ENCODE results near the gene CDH4.

CDH4 gene

GRCh38 chr20:61664556-61665320 is 412.7 kb downstream of the CDH4 start:
- no peak for DNase-seq (ENCODE audit: low spot score)
- no peak for FAIRE-seq

- FAIRE-seq = no peak
- DNase-seq (ENCODE audit: low spot score) = no peak
Observed at GRCh38 chr20:61665528-61666470, 413.7 kb downstream of the CDH4 start.

GRCh38 chr20:61666471-61666832 is 414.4 kb downstream of the CDH4 start:
- DNase-seq (ENCODE audit: low spot score) (no peak), FAIRE-seq (no peak)

- DNase-seq (ENCODE audit: low spot score) (no peak), FAIRE-seq (no peak)
Observed at GRCh38 chr20:61667056-61667792, 415.2 kb downstream of the CDH4 start.

- no peak for FAIRE-seq
- DNase-seq (ENCODE audit: low spot score) = no peak
Observed at GRCh38 chr20:61668065-61668650, 416.1 kb downstream of the CDH4 start.

GRCh38 chr20:61668771-61669503 is 416.9 kb downstream of the CDH4 start:
- FAIRE-seq (no peak), DNase-seq (ENCODE audit: low spot score) (no peak)

DNA sequence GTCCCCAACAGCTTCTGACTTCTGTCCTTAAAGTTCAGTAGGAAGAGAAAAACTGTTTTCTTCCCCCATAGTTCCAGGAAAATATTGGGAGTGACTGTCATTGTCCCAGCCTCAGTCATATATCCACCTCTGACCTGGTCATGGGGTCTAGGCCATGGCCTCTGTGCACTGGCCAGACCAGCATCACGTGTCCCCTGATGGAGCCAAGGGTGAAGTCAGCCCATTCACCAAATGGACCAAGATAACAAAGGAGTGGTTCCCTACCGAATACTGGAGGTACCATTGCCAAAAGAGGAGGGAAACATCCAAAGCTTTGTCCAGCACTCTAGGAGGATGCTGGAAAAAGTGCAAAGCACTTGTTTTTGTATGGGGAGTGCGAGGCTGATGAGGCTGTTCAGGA is 418.2 kb downstream of the CDH4 start:
- no peak for DNase-seq (ENCODE audit: low spot score)
- no peak for FAIRE-seq

- no peak for FAIRE-seq
- no peak for DNase-seq (ENCODE audit: low spot score)
Observed at GRCh38 chr20:61671559-61671958, 419.5 kb downstream of the CDH4 start.

GRCh38 chr20:61673152-61673847 is 421.2 kb downstream of the CDH4 start:
- DNase-seq (ENCODE audit: low spot score) (no peak), FAIRE-seq (no peak)

DNA sequence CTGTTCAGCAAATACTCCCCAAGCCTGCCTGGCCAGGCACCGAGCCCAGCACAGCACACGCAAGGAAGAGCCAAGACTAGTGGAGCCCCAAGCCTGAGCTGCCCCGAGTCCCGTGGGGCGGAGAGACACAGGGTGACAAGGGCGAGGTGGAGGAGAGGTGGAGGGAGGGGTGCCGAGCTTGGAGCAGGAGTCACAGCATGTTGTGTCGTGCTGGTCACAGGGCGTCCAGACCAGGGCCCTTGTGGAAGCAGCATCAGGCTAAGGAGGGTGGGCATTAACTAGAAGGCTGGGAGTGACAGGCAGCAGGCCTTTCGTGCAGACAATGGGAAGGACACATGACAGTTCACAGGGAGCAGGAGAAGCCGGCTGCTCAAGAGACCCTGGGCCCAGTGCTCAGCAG is 422.1 kb downstream of the CDH4 start:
- FAIRE-seq (no peak), DNase-seq (ENCODE audit: low spot score) (no peak)

DNA sequence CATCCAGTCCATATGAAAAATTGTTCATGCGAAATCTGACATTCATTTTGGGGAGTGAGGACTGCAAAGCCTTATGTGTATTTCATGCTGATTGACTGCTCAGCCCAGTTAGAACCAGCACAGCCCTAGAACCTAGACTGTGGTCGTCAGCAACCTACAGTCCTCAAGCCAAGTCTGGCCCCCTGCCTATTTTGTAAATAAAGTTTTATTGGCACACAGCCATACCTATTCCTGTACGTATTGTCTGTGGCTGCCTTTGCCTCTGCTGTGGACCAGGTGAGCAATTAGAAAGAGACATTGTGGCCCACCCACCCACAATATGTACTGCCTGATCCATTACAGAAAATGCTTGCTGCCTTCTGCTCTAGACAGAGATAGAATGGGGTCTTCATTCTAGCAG is 422.6 kb downstream of the CDH4 start:
- DNase-seq (ENCODE audit: low spot score) = no peak
- FAIRE-seq = no peak

DNA sequence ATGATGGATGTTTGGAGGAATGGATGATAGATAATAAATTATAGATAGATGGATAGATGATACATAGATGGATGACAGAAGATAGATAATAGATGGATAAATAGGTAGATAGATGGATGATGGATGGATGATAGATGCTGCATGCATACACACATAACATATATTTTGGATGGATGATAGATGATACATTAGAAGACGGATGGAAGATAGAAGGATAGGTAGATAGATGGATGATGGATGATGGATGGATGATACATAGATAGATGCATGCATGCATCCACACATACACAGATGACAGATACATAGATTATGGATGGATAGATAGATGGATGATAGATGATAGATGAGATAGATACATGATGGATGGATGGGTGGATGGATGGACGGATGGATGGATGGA is 425.9 kb downstream of the CDH4 start:
- FAIRE-seq (no peak), DNase-seq (ENCODE audit: low spot score) (no peak)

GRCh38 chr20:61678437-61678836 is 426.4 kb downstream of the CDH4 start:
- FAIRE-seq = no peak
- DNase-seq (ENCODE audit: low spot score) = no peak

DNA sequence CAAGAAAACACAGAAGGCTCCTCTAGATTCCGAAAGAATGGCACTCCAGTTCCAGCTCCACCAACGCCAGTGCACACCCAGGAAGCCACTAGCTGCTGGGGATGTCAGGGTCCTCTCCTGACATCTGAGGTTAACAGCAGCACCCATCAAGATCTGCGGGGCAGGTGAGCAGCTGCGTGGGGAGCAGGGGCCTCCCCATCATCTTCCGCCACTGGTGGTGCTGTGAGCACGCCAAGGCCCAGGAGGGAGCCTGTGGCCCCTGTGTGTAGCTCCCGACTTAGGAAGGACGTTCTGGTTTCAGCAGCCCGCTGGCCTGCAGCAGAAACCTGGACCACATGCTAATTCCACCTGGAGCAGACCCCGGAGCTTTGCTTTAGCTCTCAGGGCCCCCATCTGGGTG is 427.4 kb downstream of the CDH4 start:
- FAIRE-seq = no peak

GRCh38 chr20:61680096-61680495 is 428.0 kb downstream of the CDH4 start:
- DNase-seq (ENCODE audit: low spot score) (no peak), FAIRE-seq (no peak)

More for the DNA sequence above, 427.4 kb downstream of the CDH4 start:
- no peak for DNase-seq (ENCODE audit: low spot score)

- DNase-seq (ENCODE audit: low spot score) (no peak), FAIRE-seq (no peak)
Observed at GRCh38 chr20:61682114-61682995, 430.3 kb downstream of the CDH4 start.

DNA sequence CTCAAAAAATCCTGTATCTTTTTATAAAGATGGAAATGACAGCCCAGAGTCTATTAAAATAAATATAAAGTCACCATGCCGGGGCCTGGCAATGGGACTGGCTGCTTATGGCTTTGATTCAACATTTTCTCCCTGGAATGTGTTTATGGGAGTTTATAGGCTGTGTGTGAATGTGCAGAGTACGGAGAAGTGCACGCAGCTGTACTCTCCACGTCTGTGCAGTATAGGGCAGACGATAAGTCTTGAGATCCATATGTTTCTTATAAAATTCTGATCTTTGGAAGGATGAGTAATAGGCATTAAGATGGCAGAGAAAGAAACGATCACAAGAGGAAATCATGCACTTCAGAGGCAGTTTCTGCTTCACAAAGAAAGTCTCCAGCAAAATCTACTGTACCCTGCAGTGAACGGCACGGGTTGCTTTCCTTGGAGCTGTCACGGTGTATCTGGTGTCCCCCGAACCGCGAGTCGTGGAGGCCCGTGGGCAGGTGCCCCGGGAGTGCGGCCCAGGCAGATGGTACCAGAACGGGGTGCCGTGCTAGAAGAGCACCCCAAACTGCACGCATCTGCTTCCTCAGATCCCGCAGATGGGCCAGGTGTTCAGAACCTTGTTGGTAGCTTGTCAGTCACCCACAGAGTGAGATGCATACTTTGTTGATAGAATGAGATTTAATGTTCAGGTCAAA is 431.1 kb downstream of the CDH4 start:
- FAIRE-seq (no peak), DNase-seq (ENCODE audit: low spot score) (no peak)

DNA sequence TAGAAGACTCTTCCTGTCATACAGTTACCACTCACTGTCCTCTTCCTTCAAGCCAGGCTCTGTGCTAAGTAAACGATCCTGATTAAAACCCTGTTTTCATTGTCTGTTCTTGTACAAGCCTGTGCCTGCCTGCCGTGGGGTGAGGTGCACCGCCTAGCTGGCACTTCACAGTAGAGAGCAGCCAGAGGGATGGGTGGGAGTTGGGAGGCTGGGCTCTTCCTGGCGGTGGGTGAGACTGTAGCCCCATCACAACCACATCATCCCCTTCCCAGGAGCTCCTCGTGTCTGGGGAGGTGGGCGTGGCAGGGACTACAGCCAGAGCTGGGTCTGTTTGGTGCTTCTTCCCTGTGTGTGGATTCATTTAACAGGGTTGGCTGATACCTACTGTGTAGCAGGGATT is 431.7 kb downstream of the CDH4 start:
- FAIRE-seq = no peak
- DNase-seq (ENCODE audit: low spot score) = no peak

- FAIRE-seq (no peak), DNase-seq (ENCODE audit: low spot score) (no peak)
Observed at GRCh38 chr20:61684136-61684535, 432.1 kb downstream of the CDH4 start.
